NCI-H146 treated with DMSO at 0.1 percent for 48 hours (cell line): Measurements from ENCODE around the gene CMTM8.
A peak's percentile ranks its signal among the peaks of the same experiment; 100 is the strongest.

Experiments
- DNase-seq: peaks from one replicate; lab custom pipeline; 2025; ENCODE audit not compliant: unreplicated experiment; lab: John Stamatoyannopoulos, UW

CMTM8 gene

GRCh38 chr3:32305361-32305876 is 66.9 kb downstream of the CMTM8 start:
- no peak for DNase-seq

GRCh38 chr3:32306072-32306471 is 67.6 kb downstream of the CMTM8 start:
- no peak for DNase-seq

- no peak for DNase-seq
These were observed 69.1 kb downstream of the CMTM8 start for GRCh38 chr3:32307591-32307990.

- no peak for DNase-seq
These were observed 69.9 kb downstream of the CMTM8 start for GRCh38 chr3:32308378-32308777.

- no peak for DNase-seq
These were observed 71.3 kb downstream of the CMTM8 start for GRCh38 chr3:32309654-32310242.

GRCh38 chr3:32310336-32310735 is 71.9 kb downstream of the CMTM8 start:
- DNase-seq: no peak

GRCh38 chr3:32310918-32311839 is 72.7 kb downstream of the CMTM8 start:
- DNase-seq: no peak

- DNase-seq: no peak
These were observed 73.8 kb downstream of the CMTM8 start for GRCh38 chr3:32312251-32312650.

GRCh38 chr3:32313169-32313568 is 74.7 kb downstream of the CMTM8 start:
- DNase-seq: no peak

- DNase-seq: no peak
These were observed 75.4 kb downstream of the CMTM8 start for GRCh38 chr3:32313723-32314473.

- no peak for DNase-seq
These were observed 77.0 kb downstream of the CMTM8 start for GRCh38 chr3:32315441-32315840.

GRCh38 chr3:32316319-32316718 is 77.8 kb downstream of the CMTM8 start:
- DNase-seq: no peak

- no peak for DNase-seq
These were observed 78.5 kb downstream of the CMTM8 start for GRCh38 chr3:32316976-32317375.

- DNase-seq: no peak
These were observed 81.1 kb downstream of the CMTM8 start for GRCh38 chr3:32319607-32320006.

GRCh38 chr3:32320080-32320479 is 81.6 kb downstream of the CMTM8 start:
- DNase-seq: no peak

GRCh38 chr3:32321095-32321790 is 82.8 kb downstream of the CMTM8 start:
- DNase-seq: peak; percentile 89

GRCh38 chr3:32322311-32322710 is 83.8 kb downstream of the CMTM8 start:
- DNase-seq: no peak

GRCh38 chr3:32323604-32324003 is 85.1 kb downstream of the CMTM8 start:
- no peak for DNase-seq

GRCh38 chr3:32325201-32325600 is 86.7 kb downstream of the CMTM8 start:
- DNase-seq: no peak

- DNase-seq: no peak
These were observed 87.4 kb downstream of the CMTM8 start for GRCh38 chr3:32325927-32326326.

- no peak for DNase-seq
These were observed 88.3 kb downstream of the CMTM8 start for GRCh38 chr3:32326795-32327194.
